HEK293 (cell line): ENCODE data around the gene MTARC2.
A peak's percentile ranks its signal among the peaks of the same experiment; 100 is the strongest.

Experiments
- CTCF ChIA-PET: fragments of 350-600 bp; formaldehyde crosslinking; extraction: SDS; loops from one replicate; lab custom pipeline; 2021; ENCODE audit warnings: antibody characterized with exemption; lab: Yijun Ruan, JAX
- POLR2A ChIA-PET: fragments of 300-600 bp; formaldehyde crosslinking; extraction: SDS; loops from one replicate; lab custom pipeline; 2020; ENCODE audit warnings: antibody characterized with exemption, inconsistent platforms; lab: Yijun Ruan, JAX
- H3K27ac ChIP-seq: fragments of 200-500 bp; sonication (Bioruptor generic); 2 replicates; pipeline ENCODE4 v1.5.1; 2014; ENCODE audit warnings: low read depth, low read length, control low read depth, inconsistent platforms; ENCODE audit errors: extremely low read depth
- H3K36me3 ChIP-seq, 2 experiments: fragments of 200-500 bp in 1 of 2; sonication (Bioruptor generic) in 1 of 2; 1 replicate in 1 of 2; 2 replicates in 1 of 2; pipeline ENCODE4 v1.5.1; 2014 to 2017; ENCODE audit warnings: inconsistent platforms in 2 of 2, low read length in 2 of 2; ENCODE audit not compliant: control insufficient read depth in 2 of 2, insufficient read depth in 1 of 2
- H3K4me1 ChIP-seq: fragments of 200-500 bp; sonication (Bioruptor generic); 2 replicates; pipeline ENCODE4 v1.5.1; 2014; ENCODE audit warnings: mild to moderate bottlenecking, low read length, inconsistent platforms; ENCODE audit not compliant: control insufficient read depth, insufficient read depth
- H3K4me3 ChIP-seq: 2 replicates; pipeline ENCODE4 v1.5.1; 2011; ENCODE audit warnings: low read depth, mild to moderate bottlenecking, control low read depth, low read length, moderate library complexity
- H3K9me3 ChIP-seq: fragments of 200-500 bp; sonication (Bioruptor generic); 2 replicates; pipeline ENCODE4 v1.5.1; 2014; ENCODE audit warnings: low read depth, low read length, inconsistent platforms; ENCODE audit not compliant: control insufficient read depth, insufficient read depth
- GLI4 ChIP-seq: fragments of 450-650 bp; formaldehyde crosslinking; IDR thresholded peaks from 2 replicates; pipeline ENCODE4 v1.5.1; 2016; ENCODE audit warnings: missing biosample characterization, missing genetic modification characterization
- GLIS2 ChIP-seq: fragments of 450-650 bp; formaldehyde crosslinking; IDR thresholded peaks from 2 replicates; pipeline ENCODE4 v1.5.1; 2016; ENCODE audit warnings: missing biosample characterization, missing genetic modification characterization
- HOXC10 ChIP-seq: sonication (generic); formaldehyde crosslinking; IDR thresholded peaks from 2 replicates; pipeline ENCODE4 v1.8.1; 2023; ENCODE audit warnings: mild to moderate bottlenecking, missing genetic modification reagents
- KLF16 ChIP-seq: fragments of 450-650 bp; formaldehyde crosslinking; IDR thresholded peaks from 2 replicates; pipeline ENCODE4 v1.5.1; 2017; ENCODE audit warnings: missing biosample characterization, missing genetic modification characterization
- ZBTB1 ChIP-seq: fragments of 450-650 bp; formaldehyde crosslinking; IDR thresholded peaks from 2 replicates; pipeline ENCODE4 v1.5.1; 2016; ENCODE audit warnings: missing biosample characterization, missing genetic modification characterization
- ZBTB8A ChIP-seq: fragments of 450-650 bp; formaldehyde crosslinking; IDR thresholded peaks from 2 replicates; pipeline ENCODE4 v1.5.1; 2016; ENCODE audit warnings: missing biosample characterization, missing genetic modification characterization
- ZEB2 ChIP-seq: fragments of 450-650 bp; formaldehyde crosslinking; IDR thresholded peaks from 2 replicates; pipeline ENCODE4 v1.5.1; 2016; ENCODE audit warnings: missing biosample characterization, missing genetic modification characterization
- ZNF184 ChIP-seq: fragments of 450-650 bp; IDR thresholded peaks from 2 replicates; pipeline ENCODE4 v1.5.1; 2018; ENCODE audit warnings: missing biosample characterization, mild to moderate bottlenecking, missing genetic modification characterization
- ZNF2 ChIP-seq: fragments of 450-650 bp; formaldehyde crosslinking; IDR thresholded peaks from 2 replicates; pipeline ENCODE4 v1.5.1; 2016; ENCODE audit warnings: missing biosample characterization, missing genetic modification characterization
- ZNF221 ChIP-seq: fragments of 450-650 bp; formaldehyde crosslinking; IDR thresholded peaks from 2 replicates; pipeline ENCODE4 v1.5.1; 2017; ENCODE audit warnings: missing biosample characterization, missing genetic modification characterization, borderline replicate concordance
- ZNF302 ChIP-seq: fragments of 450-650 bp; formaldehyde crosslinking; IDR thresholded peaks from 2 replicates; pipeline ENCODE4 v1.5.1; 2016; ENCODE audit warnings: missing biosample characterization, missing genetic modification characterization, low read depth
- ZNF48 ChIP-seq: fragments of 450-650 bp; formaldehyde crosslinking; IDR thresholded peaks from 2 replicates; pipeline ENCODE4 v1.5.1; 2016; ENCODE audit warnings: missing biosample characterization, missing genetic modification characterization
- ZNF549 ChIP-seq: fragments of 450-650 bp; IDR thresholded peaks from 2 replicates; pipeline ENCODE4 v1.5.1; 2018; ENCODE audit warnings: missing biosample characterization, missing genetic modification characterization, mild to moderate bottlenecking, inconsistent platforms, moderate library complexity
- ZNF654 ChIP-seq: fragments of 450-650 bp; formaldehyde crosslinking; IDR thresholded peaks from 2 replicates; pipeline ENCODE4 v1.5.1; 2016; ENCODE audit warnings: low read depth, missing biosample characterization, missing genetic modification characterization
- ZNF791 ChIP-seq: fragments of 450-650 bp; formaldehyde crosslinking; IDR thresholded peaks from 2 replicates; pipeline ENCODE4 v1.5.1; 2016; ENCODE audit warnings: missing biosample characterization, missing genetic modification characterization
- TF ChIP-seq, protein P1 (sequence below): fragments of 450-650 bp; formaldehyde crosslinking; IDR thresholded peaks from 2 replicates; pipeline ENCODE4 v1.5.1; 2016; ENCODE audit warnings: missing biosample characterization, missing genetic modification characterization
- TF ChIP-seq, protein P2 (sequence below): fragments of 450-650 bp; formaldehyde crosslinking; IDR thresholded peaks from 2 replicates; pipeline ENCODE4 v1.5.1; 2016; ENCODE audit warnings: missing biosample characterization, missing genetic modification characterization

The MTARC2 gene

DNA sequence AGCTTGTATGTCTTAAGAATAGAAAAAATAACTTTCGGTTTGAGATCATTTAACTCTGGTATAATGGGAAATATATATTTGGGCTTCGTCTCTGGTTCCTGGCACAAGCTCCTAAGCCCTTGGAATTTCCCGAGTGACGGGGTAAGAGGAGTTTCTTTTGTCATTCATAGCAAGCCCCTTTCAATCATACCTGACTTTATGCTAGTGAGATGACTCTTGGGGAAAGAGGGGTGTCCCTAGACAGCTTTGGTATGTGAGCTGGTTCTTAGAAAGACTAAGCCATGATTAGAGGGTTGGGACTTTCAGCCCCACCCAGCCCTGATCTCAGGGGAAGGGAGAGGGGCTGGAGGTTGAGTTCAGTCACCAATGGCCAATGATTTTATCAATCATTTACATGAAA is 24.7 kb downstream of the MTARC2 start (continued):
- TF ChIP-seq ZNF221 (tag by site-specific recombination), result no peak

DNA sequence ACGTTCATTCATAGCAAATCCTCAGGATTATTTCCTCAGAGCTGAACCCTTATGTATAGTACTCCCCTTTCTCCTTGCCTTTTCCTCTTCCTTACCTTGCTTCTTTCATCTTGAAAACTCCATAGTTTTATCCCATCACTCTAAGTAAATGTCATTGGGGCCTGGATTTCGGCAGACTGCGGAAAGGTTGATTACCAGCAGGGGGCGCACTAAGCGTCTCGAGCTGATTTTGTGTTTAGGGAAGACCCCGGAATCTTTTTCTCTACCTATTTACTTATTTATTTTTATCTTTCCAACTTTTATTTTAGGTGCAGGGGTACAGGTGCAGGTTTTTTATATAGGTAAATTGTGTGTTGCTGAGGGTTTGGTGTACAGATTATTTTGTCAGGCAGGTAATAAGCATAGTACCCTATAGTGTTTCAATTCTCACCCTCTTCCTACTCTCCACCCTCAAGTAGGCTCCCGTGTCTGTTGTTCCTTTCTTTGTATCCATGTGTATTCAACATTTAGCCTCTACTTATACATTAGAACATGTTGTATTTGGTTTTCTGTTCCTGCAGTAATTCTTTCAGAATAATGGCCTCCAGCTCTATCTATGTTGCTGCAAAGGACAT is 27.2 kb downstream of the MTARC2 start:
- H3K4me1 ChIP-seq, result no peaks in the 10 kb centered on the region
- no peaks in the 10 kb centered on the region for H3K9me3 ChIP-seq
- ChIA-PET POLR2A (no interaction called here), CTCF (interaction anchor here (0.5 to 4.1 kb wide), 30 partner anchors 11 to 1250 kb away, joined by 3 to 30 read pairs (median 4); partner anchors contain the start of genes MTARC1 and MTARC2)
- H3K4me3 ChIP-seq, result no peak overlapping the region
- peaks cover 11 to 38% of the 10 kb centered on the region in 2 experiments; a peak in 2 of 3 replicates for H3K36me3 ChIP-seq
- TF ChIP-seq, protein P1, sequence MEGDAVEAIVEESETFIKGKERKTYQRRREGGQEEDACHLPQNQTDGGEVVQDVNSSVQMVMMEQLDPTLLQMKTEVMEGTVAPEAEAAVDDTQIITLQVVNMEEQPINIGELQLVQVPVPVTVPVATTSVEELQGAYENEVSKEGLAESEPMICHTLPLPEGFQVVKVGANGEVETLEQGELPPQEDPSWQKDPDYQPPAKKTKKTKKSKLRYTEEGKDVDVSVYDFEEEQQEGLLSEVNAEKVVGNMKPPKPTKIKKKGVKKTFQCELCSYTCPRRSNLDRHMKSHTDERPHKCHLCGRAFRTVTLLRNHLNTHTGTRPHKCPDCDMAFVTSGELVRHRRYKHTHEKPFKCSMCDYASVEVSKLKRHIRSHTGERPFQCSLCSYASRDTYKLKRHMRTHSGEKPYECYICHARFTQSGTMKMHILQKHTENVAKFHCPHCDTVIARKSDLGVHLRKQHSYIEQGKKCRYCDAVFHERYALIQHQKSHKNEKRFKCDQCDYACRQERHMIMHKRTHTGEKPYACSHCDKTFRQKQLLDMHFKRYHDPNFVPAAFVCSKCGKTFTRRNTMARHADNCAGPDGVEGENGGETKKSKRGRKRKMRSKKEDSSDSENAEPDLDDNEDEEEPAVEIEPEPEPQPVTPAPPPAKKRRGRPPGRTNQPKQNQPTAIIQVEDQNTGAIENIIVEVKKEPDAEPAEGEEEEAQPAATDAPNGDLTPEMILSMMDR (tag by site-specific recombination), result 0 out of 2 replicates have a peak, but pooled peaks have one; percentile 30
- TF ChIP-seq ZEB2 (tag by site-specific recombination), result no peak
- H3K27ac ChIP-seq, result no peak overlapping the region

DNA sequence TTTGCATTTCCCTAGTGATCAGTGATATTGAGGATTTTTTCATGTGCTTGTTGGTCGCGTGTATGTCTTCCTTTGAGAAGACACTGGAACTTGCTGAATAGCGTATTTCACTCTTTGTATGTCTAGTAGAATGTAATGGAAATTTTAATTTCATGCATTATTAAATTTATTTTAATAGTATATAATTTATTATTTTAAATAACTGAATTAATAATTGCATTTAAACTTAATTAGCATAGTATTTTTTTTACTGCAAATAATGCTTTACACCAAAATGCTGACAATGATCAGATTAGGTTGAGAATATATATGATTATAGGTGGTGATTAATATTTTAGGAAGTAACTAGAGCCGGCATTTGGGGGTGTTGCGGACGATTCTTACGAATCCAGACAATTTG is 28.1 kb downstream of the MTARC2 start:
- H3K4me3 ChIP-seq, result no peak overlapping the region
- POLR2A ChIA-PET, result no interaction called here
- H3K4me1 ChIP-seq, result no peaks in the 10 kb centered on the region
- H3K9me3 ChIP-seq, result no peaks in the 10 kb centered on the region
- CTCF ChIA-PET, result interaction anchor here (0.6 to 4.1 kb wide), 42 partner anchors 10 to 787 kb away, joined by 3 to 30 read pairs (median 4); partner anchors contain the start of genes MTARC1 and MTARC2
- peaks cover 8 to 36% of the 10 kb centered on the region in 2 experiments for H3K36me3 ChIP-seq
- TF ChIP-seq, protein P2, sequence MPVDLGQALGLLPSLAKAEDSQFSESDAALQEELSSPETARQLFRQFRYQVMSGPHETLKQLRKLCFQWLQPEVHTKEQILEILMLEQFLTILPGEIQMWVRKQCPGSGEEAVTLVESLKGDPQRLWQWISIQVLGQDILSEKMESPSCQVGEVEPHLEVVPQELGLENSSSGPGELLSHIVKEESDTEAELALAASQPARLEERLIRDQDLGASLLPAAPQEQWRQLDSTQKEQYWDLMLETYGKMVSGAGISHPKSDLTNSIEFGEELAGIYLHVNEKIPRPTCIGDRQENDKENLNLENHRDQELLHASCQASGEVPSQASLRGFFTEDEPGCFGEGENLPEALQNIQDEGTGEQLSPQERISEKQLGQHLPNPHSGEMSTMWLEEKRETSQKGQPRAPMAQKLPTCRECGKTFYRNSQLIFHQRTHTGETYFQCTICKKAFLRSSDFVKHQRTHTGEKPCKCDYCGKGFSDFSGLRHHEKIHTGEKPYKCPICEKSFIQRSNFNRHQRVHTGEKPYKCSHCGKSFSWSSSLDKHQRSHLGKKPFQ (tag by site-specific recombination), result no peak
- no peak for TF ChIP-seq HOXC10 (CRISPR knock-in tag)
- TF ChIP-seq ZBTB1 (tag by site-specific recombination), result no peak
- no peak for TF ChIP-seq GLIS2
- no peak for TF ChIP-seq ZNF48 (tag by site-specific recombination)
- no peak for TF ChIP-seq ZNF302 (tag by site-specific recombination)
- no peak for TF ChIP-seq ZNF184 (tag by site-specific recombination)
- no peak for TF ChIP-seq ZBTB8A (tag by site-specific recombination)
- TF ChIP-seq GLI4 (tag by site-specific recombination), result no peak
- no peak for TF ChIP-seq ZNF549 (tag by site-specific recombination)
- TF ChIP-seq ZNF791 (tag by site-specific recombination), result no peak
- TF ChIP-seq KLF16 (tag by site-specific recombination), result no peak
- no peak overlapping the region for H3K27ac ChIP-seq

DNA sequence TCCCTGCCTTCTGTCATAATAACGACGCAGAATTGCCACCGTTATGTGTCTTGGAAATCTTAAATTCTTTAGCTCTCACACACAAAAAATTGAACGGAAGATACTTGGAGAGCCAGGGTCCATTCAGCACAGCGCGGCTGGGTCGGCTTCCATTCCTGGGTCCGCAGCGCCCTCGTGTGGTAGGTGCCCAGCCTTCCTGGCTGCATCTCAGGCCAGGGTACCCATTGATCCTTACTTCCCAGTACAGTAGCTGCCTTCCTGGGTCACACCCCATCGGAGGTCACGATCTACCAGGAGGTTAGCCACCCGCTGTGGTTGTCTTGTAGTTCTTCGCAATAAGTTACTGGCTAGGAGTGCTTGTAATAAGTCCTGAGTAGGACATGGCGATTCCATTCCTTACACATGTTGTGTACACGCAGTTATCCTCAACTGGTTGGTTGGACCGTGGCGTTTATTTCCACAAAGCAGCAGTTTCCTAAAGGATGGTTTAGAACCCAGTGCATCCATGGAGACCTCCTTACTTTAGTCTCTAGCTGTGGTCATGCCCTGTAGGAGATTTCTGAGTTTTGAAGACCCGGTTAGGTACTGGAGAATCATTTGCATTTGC is 28.7 kb downstream of the MTARC2 start:
- no peak overlapping the region for H3K27ac ChIP-seq
- peaks cover 9 to 38% of the 10 kb centered on the region in 2 experiments for H3K36me3 ChIP-seq
- POLR2A ChIA-PET, result no interaction called here
- H3K9me3 ChIP-seq, result no peaks in the 10 kb centered on the region
- TF ChIP-seq ZNF2 (tag by site-specific recombination), result peak; percentile 75
- TF ChIP-seq, protein P1 (tag by site-specific recombination), result peak; percentile 70
- TF ChIP-seq ZNF48 (tag by site-specific recombination), result no peak
- peak; percentile 69 for TF ChIP-seq ZNF654
- no peaks in the 10 kb centered on the region for H3K4me1 ChIP-seq
- CTCF ChIA-PET, result interaction anchor here (0.6 to 4.1 kb wide), 48 partner anchors 9 to 1318 kb away, joined by 3 to 30 read pairs (median 4); partner anchors contain the start of genes C1orf115, MTARC1 and MTARC2
- H3K4me3 ChIP-seq, result no peak overlapping the region
